Measurements from ENCODE around the gene OR13J1.
A peak's percentile ranks its signal among the peaks of the same experiment; 100 is the strongest.
"Not testable (repeated sequence)": the region's sequence is repeated elsewhere in the genome, so short reads cannot be mapped to it uniquely, and the experiment has no call there.

Gene OR13J1

DNA sequence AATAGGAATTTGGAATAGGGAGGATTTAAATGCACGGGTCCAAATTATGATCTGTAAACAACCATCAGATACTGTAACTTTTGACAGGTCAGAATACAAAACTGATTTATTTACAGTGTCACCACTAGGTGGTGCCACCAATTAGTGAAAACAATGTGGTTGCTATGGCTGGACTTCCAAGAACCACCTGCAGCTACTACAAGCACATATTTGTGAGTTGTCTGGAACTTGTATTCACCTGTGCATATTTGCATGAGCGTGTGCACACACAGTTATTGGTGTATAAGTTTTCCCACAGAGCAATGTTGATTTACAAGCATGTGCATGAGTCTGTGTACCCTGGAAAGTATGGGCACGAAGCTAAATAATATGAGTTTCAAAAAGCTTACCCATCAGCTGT lies 32.8 kb upstream of the OR13J1 start:
- DNase-seq, result peak; percentile 40

DNA sequence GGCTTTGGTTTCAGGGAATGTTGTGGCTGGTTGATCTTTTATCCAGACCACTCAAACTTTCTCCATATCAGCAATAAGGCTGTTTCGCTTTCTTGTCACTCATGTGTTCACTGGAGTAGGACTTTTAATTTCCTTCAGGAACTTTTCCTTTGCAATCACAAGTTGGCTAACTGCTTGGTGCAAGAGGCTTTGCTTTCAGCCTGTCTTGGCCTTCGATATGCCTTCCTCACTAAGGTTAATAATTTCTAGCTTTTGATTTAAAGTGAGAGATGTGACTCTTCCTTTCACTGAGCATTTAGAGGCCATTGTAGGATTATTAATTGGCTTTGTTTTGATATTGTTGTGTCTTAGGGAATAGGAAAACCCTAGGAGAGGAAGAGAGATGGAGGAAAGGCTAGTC lies 28.8 kb upstream of the OR13J1 start:
- DNase-seq, result no peak

DNA sequence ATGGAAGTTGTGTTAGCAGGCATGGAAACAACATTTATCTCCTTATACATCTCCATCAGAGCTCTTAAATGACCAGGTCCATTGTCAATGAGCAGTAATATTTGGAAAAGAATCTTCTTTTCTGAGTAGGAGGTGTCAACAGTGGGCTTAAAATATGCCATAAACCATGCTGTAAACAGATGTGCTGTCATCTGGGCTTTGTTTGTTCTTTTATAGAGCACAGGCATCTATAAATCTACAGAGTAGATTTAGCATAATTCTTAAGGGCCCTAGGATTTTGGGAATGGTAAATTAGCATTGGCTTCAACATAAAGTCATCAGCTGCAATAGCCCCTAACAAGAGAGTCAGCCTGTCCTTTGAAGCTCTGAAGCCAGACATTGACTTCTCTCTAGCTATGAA lies 28.1 kb upstream of the OR13J1 start:
- no peak for DNase-seq

DNA sequence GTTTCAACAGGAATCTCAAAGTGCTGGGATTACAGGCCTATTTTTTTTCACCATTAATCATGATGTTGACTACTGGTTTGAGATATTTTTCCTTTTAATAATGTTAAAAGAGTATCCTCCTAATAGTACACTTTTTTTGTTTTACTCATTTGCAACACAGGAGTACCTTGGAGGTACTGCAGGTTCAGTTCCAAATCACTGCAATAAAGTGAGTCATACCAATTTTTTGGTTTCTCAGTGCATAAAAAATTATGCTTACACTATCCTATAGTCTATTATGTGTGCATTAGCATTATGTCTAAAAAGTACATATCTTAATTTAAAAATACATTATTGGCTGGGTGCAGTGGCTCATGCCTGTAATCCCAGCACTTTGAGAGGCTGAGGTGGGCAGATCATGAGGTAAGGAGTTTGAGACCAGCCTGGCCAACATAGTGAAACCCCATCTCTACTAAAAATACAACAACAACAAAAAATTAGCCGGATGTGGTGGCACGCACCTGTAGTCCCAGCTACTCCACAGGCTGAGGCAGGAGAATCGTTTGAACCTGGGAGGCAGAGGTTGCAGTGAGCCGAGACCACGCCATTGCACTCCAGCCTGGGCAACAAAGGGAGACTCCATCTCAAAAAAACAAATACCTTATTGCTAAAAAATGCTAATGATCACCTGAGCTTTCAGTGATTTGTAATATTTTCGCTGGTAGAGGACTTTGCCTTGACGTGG lies 27.3 kb upstream of the OR13J1 start:
- DNase-seq, result not testable (repeated sequence)

DNA sequence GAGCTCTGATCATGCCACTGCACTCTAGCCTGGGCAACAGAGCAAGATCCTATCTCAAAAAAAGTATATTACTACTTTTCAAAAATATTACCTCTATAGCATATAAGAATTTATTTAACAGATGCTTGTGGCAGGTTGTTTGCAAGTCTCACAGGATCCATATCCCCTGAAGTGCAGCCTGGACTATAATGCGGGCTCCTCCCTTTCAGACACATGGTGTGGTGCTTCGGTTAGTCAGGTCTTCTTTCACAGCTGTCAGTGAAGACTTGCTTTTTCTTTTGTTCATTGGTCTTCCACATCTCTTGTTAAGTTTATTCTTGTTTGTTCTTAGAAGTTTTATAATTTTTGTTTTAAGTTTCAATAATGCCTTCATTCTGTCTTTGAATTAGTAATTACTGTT lies 26.4 kb upstream of the OR13J1 start:
- DNase-seq, result no peak

DNA sequence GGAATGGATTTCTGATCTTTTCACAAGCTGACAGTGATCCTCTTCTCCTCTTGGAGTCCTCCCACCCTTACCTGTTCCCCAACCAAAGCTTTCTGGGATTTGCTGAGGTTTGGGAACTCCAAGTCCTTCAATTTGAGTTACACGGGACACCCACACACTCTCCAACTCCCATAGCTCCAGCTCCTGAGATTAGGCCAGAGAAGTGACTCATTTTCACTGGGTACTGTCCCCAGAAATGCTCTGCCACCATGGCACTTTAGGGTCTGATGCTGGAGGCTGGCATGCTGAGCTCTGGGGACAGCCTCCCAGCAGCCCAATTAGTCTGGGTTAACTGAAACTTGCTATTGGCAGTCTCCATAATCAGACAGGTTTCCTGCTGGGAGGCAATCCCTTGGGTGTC lies 21.9 kb upstream of the OR13J1 start:
- DNase-seq, result no peak

DNA sequence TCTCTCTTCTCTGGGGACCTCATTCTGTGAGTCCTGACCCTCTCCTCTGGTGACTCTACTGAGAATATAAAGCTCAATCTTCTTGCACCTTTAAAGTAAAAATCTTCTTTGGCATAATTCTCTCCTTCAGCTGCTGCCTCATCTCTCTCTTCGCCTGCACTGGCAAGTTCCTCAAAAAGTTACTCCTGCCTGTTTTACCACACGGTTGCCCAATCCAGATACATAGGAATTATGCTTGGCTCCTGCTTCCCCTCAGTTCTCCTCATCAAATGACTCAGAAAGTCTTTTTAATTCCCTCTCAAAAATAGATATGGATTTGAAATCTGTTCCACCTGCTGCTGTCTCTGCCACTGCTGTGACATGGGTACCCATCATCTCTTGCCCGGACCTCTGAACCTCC lies 21.4 kb upstream of the OR13J1 start:
- peak; percentile 77 for DNase-seq

DNA sequence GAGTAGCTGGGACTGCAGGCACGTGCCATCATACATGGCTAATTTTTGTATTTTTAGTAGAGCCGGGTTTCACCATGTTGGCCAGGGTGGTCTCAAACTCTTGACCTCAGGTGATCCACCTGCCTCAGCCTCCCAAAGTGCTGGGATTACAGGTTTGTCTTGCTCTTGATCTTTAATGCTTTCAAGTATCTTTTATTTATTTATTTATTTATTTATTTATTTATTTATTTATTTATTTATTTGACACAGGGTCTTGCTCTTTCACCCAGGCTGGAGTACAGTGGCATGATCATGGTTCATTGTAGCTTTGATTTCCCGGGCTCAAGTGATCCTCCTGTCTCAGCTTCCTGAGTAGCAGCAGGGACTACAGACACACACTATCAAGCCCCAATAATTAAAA lies 14.7 kb upstream of the OR13J1 start:
- DNase-seq, result not testable (repeated sequence)

DNA sequence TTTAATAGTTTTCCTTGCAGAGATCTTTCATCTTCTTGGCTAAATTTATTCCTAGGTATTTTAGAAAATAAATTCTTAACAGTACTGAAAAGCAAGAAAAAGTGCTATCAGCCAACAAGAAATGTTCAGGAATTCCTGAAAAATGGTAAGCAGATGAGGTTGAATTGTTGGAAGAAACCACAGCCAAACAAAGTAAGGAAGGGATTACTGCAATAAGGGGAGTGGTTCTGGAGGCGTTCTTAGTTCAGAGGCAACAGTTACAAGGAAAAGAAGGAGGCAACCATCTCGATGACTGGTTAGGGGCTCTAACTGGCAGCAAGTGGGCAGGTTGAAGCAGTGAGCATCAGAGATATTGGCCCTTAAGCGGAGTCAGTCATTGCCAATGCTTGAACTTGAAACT lies 12.8 kb upstream of the OR13J1 start:
- no peak for DNase-seq

DNA sequence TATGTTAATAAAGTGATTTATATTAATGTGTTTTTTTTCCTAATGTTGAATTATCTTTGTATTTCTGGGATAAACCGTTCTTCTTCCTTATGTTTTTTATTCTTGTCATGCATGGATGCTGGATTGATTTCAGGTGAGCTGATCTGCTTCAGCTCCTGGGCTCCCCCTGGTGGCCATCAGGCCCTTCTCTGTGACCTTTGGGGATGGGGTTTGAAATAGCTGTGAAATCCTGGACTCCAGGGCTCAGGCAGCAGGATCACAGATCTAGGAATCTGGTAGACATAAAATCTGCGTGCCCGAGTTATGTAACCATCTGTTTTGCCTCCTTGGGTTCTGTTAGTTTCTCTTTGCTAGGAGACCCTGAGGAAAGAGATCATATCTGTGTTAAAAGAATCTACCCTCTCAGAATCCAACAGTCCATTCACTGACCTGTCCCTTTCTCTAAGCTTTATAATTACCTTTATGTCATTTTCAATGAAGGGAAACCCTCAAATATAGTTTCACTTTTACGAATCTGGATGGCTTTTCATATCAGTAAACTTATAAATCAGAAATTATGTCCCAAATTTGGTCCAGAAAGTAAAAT lies 12.2 kb upstream of the OR13J1 start:
- DNase-seq, result peak; percentile 7

DNA sequence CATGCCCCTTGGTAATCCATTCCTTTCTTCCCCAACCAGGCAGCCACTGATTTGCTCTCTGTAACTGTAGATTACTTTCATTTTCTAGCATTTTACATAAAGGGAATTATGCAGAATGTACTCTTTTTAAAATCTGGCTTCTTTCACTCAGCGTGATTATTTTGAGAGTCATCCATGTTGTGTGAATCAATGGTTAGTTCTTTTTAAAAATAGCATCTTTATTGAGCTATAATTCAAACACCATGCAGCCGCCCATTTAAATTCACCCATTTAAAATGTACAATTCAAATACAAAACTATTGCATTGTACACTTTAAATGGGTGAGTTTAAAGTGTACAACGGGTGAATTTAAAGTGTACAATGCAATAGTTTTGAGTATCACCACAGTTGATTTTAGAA lies 2.3 kb upstream of the OR13J1 start:
- DNase-seq, result no peak

DNA sequence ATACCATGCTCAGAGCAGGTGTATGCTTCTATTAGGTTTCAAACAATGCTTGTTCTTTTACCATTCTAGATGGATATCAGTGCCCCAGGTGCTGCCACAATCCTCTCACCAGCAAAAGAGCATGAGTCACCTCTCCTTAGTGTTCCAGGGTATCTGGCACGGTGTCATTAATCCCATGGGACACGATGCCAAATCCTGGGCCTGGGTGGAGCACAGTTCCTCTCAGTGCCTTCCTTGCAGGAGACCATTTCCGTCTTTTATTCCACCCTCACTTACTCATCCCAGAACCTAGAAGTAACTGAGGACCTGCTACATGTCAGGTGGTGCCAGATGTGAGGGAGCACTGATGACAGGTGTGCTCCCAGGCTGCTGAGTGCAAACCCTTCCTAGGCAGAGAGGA lies 1.3 kb upstream of the OR13J1 start:
- no peak for DNase-seq

DNA sequence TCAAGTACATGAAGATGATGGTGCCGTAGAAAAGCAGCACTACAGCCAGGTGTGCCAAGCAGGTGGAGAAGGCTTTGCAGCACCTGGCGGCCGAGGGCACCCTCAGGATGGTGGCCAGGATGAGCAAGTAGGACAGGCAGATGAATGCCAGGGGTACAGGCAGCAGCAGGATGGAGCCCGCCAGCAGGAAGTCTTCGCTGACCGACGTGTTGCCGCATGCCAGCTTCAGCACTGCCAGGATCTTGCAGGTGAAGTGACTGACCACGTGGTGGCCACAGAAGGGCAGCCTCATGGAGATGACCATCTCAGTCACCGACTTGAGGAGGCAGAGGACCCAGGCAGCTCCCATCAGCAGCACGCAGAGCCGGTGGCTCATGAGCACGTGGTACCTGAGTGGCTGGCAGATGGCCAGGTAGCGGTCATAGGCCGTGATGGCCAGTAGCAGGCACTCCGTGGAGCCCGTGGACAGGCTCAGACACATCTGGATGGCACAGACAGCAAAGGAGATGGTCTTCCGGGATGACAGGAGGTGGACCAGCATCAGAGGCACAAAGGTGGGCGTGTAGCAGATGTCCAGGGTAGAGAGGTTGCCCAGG lies 482 bp downstream of the OR13J1 start:
- DNase-seq, result no peak

DNA sequence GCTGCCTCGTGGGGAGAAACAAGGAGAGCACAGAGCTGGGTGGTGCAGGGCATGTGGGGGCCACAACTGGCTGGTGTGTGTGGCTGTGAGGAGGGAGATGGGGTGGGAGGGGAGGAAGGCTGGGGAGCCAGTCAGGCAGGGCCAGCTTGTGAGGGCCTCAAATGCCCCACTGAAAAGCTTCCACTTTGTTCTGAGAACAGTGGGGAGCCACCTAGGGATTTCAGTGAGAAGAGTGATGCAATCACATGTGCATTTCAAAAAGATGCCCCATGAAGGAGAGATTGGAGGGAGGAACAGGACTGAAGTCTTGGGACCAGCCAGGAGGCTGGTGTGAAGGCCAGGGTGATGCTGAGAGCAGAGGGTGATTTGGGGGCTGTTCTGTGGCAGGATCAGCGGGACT lies 1.3 kb downstream of the OR13J1 start:
- DNase-seq, result no peak

DNA sequence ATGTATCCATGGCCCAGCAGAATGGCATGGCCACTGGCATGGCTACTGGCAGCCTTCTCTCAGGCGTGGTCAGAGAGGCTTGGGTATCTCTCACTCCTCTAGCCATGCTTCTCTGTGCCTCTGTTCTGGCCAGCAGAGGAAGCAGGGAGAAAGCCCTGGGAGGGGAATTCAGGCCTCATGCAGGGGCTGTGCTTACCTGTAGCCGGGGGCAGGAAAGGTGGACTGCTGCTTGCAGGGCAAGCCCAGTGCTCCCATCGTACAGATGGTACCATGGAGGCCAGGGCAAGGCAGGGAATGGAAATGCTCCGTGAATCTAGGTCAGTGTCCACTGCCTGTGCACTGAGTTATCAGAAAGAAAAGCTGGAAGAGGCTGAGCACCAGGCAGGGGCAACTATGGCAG lies 2.7 kb downstream of the OR13J1 start:
- no peak for DNase-seq

DNA sequence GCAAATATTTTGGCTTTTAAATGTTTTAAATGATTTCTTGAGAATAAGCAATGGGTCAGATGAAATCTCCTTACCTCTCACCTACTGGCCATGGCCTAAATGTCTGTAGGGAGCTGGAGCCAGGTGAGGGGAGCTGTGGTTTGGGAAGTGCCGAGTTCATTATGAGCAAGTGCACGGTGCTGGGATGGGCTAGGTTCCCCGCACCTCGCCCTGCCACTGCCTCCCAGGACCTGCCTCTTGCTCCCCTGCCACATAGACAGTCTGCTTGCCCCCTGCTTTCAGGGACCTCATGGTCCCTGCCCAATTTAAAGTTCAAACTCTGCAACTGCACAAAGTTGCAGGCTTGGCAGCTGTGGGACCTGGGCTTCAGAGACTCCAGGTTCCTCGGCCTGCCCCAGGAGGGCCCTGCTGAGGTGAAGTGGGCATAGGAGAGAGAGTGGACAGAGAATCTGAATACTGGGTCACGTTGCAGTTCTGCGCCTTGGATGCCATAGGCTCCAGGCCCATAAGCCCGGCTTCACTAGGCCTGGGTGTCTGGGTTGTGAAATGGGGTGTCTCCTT lies 5.4 kb downstream of the OR13J1 start:
- no peak for DNase-seq

DNA sequence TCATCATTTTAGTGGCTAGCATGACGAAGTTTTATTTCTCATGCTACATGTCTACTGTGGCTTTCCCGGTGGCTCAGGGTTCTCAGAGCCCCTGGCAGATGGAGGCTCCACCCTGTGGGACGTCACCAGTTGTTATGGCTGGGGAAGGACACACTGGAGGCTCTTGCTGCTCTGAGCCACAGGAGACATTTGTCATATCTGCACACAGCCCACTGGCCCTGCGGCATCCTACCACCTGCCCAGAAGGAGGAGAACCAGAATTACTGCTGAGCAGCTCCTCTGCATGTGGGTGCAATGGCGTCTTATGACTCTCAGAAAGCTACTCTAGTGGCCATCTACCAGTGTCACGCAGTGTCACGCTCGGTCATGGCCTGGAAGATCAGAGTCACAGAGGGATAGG lies 6.6 kb downstream of the OR13J1 start:
- DNase-seq, result no peak

DNA sequence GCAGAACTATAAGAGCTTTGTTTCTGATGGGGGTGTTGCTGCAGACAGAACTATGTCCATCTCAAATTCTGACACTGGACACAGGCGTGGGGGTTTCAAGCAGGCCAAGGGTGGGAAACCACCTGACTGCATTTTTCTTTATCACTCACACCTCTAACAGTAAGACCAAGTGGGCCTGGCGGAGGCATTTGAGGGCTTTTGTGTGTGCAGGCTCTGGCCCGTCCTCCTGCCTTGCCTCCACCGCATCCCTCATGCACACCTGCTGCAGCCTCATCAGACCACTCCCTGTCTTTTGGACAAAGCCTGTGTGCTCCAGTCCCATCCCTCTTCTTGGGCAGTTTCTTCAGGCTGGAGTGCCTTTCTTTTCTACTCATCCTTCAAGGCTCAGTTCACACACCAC lies 7.9 kb downstream of the OR13J1 start:
- no peak for DNase-seq

DNA sequence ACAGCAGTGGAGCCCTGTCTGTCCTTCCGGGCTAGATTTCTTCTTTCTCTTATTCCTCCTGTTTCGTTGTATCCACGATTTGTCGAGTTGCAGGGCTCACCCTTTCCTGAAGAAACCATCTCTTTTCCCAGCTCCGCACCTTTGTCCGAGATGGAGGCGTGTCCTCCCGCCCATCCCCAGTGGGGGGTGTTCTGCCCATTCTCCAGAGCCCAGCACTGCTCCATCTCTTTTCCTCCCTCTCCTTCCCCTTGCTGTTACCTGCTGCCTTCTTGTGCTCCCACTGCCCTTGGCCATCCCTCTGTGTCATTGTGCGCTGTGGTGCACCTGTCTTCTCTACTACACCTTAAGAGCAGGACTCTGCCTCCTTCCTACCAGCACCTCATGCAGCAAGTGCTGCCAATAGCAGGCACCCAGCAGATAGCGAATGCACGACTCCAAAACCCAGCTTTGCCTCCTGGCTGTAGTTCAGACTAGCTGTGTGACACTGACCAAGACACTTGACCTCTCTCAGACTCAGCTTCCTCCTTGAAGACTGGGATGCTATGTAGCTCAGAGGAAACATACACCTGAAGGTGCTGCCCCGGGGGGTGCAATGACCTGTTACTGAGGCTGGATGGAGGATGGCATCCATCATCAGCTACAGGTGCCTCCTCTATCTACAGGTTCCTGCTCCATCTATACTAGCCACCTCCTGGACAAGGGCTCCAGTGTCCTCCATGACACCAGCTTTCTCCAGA lies 8.9 kb downstream of the OR13J1 start:
- no peak for DNase-seq

DNA sequence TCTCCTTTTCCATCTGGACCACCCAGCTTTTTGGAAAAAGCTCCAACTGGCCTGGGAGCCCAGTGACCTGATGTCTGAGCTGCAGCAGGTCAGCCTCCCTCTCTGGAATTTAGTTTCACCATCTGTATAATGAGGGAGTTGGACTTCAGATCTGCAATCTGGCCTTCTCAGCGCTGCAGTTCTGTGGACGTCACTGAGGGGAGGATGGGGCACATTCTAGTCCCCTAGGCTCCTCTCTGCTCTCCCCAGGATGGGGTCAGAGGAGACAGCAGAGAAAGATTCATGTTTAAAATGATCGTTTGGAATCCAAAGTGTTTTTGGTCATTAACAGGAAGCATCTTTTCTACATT lies 10.2 kb downstream of the OR13J1 start:
- no peak for DNase-seq

DNA sequence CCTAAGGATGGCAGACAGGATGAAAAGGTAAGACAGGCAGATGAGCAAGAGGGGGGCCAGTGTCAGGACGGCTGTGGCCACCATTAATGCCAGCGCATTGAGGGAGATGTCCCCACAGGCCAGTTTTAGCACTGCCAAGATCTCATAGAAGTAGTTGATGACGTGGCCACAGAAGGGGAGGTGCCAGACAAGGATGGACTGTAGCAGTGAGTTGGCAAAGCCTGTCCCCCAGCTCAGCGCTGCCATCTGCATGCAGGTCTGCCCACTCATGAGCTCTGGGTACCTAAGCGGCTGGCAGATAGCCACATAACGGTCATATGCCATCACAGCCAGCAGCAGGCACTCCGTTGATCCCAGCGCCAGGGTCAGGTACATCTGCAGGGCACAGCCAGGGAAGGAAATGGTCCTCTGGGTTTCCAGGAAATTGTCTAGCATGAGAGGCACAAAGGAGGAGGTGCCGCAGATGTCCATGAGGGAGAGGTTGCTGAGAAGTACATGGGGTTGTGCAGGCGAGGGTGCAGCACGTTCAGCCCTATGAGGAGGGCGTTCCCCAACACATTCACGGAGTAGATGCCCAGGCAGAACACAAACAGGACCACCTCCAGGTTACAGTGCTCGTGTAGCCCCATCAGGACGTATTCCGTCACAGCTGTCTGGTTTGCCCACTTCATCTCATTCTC lies 10.8 kb downstream of the OR13J1 start:
- DNase-seq, result peak; percentile 18

DNA sequence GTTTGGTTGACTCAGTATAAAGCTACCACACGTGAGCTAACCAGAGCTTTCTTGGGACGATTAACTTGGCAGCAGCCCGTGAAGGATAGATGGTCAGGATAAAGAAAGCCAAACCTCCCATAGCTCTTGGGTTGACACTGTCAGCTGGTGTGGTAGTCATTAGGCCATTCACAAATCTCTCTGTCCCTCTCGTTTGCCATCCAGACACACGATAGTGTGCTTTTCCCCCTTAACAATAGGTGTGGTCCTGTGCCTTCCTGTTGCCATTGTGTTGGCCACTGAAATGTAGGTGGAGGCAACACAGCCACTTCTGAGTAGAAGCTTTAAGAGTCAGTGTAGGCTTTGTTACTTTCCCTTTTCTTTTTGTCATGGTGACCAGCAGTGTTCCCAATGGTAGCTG lies 11.7 kb downstream of the OR13J1 start:
- no peak for DNase-seq

DNA sequence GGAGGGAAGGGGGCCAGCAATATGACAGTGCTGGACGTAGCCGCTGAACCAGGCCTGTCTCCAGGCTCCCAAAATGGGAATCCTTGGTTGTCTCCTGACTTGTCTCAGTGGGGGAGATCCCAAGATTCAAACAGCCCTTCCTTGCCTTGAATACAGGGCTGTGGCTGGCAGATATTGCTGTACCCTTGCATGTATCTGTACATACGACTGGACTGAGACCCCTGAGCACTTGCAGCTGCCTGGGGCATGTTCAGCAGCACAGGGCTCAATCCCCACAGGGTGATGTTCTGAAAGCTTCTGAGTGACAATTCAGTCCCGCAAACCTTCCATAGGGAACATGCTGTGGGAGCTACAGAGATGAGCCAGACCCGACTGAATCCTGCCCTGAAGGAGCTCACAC lies 13.3 kb downstream of the OR13J1 start:
- no peak for DNase-seq

Data from MV-4-11 (cell line).